Vagina (tissue), 2 donors: ENCODE data around the gene NCAPG2.
"Not testable (repeated sequence)": the region's sequence is repeated elsewhere in the genome, so short reads cannot be mapped to it uniquely, and the experiment has no call there.

Source experiments
- POLR2A ChIP-seq, 2 donors: fragments of 450-650 bp; IDR thresholded peaks; one replicate each; pipeline ENCODE4 v1.6.1; 2017; ENCODE audit warnings: antibody characterized with exemption in 2 of 2, mild to moderate bottlenecking in 2 of 2, moderate library complexity in 2 of 2
- TF ChIP-seq, protein P1 (sequence below), 3 experiments: fragments of 450-650 bp in 2 of 3; fragments of 200-600 bp in 1 of 3; sonication (generic) in 1 of 3; IDR thresholded peaks; one replicate each; pipeline ENCODE4 v1.5.1; 2017 to 2019; ENCODE audit warnings: antibody characterized with exemption in 3 of 3, mild to moderate bottlenecking in 2 of 3, moderate library complexity in 2 of 3

DNA sequence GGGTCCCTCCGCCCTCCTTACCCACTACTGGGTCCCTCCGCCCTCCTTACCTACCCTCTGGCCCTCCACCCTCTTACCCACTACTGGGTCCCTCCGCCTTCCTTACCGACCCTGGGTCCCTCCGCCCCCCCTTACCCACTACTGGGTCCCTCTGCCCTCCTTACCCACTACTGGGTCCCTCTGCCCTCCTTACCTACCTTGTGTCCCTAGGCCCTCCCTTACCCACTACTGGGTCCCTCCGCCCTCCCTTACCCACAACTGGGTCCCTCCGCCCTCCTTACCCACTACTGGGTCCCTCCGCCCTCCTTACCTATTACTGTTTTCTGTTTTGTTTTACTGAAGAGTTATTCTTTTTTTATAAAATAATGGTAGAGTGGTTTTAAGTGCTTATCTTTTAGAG is 36.5 kb downstream of the NCAPG2 start:
- TF ChIP-seq, protein P1, sequence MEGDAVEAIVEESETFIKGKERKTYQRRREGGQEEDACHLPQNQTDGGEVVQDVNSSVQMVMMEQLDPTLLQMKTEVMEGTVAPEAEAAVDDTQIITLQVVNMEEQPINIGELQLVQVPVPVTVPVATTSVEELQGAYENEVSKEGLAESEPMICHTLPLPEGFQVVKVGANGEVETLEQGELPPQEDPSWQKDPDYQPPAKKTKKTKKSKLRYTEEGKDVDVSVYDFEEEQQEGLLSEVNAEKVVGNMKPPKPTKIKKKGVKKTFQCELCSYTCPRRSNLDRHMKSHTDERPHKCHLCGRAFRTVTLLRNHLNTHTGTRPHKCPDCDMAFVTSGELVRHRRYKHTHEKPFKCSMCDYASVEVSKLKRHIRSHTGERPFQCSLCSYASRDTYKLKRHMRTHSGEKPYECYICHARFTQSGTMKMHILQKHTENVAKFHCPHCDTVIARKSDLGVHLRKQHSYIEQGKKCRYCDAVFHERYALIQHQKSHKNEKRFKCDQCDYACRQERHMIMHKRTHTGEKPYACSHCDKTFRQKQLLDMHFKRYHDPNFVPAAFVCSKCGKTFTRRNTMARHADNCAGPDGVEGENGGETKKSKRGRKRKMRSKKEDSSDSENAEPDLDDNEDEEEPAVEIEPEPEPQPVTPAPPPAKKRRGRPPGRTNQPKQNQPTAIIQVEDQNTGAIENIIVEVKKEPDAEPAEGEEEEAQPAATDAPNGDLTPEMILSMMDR (IDR thresholded peaks at IDR 0.05) = not testable (repeated sequence)
- TF ChIP-seq POLR2A (IDR thresholded peaks at IDR 0.05) = not testable (repeated sequence)
